Breast epithelium (tissue), 4 donors: ENCODE measurements around the gene CDK16. TPM values are rescaled to one million over a fixed set of nuclear protein-coding genes. Genes with fewer than 3 reads are reported as not detected.

Experiments used
- DNase-seq, 2 donors: peaks; one replicate each; pipeline ENCODE4 v3.0.0-alpha.2; 2019; ENCODE audit warnings: low spot score in 2 of 2
- H3K27ac ChIP-seq, 2 donors: fragments of 200-600 bp; sonication (generic) in 1 of 2; one replicate each; pipeline ENCODE4 v1.5.1; 2016 to 2019; ENCODE audit warnings: mild to moderate bottlenecking in 1 of 2
- H3K27me3 ChIP-seq, 2 donors: fragments of 200-600 bp; sonication (generic) in 1 of 2; one replicate each; pipeline versions ENCODE4 v1.5.1 to v1.6.0; 2017 to 2019; ENCODE audit warnings: control low read depth in 1 of 2, mild to moderate bottlenecking in 1 of 2
- H3K36me3 ChIP-seq: fragments of 200-600 bp; one replicate; pipeline ENCODE4 v1.5.1; 2019
- H3K4me1 ChIP-seq, 2 donors: fragments of 200-600 bp; sonication (generic); one replicate each; pipeline ENCODE4 v1.5.1; 2016 to 2019; ENCODE audit warnings: control low read depth in 1 of 2
- H3K4me3 ChIP-seq, 3 donors: fragments of 200-600 bp; sonication (generic); 1 replicate in 2 of 3; 2 replicates in 1 of 3; pipeline ENCODE4 v1.5.1; 2016 to 2019; ENCODE audit warnings: mild to moderate bottlenecking in 3 of 3, moderate library complexity in 2 of 3
- H3K9me3 ChIP-seq, 2 donors: fragments of 200-600 bp; sonication (generic) in 1 of 2; one replicate each; pipeline ENCODE4 v1.5.1; 2016 to 2019; ENCODE audit warnings: control low read depth in 1 of 2
- CTCF ChIP-seq, 3 donors: fragments of 450-650 bp; IDR thresholded peaks; one replicate each; pipeline ENCODE4 v1.5.1; 2016 to 2017; ENCODE audit warnings: antibody characterized with exemption in 3 of 3, mild to moderate bottlenecking in 3 of 3, moderate library complexity in 3 of 3
- POLR2A ChIP-seq: fragments of 450-650 bp; IDR thresholded peaks from one replicate; pipeline ENCODE4 v1.6.1; 2016; ENCODE audit warnings: antibody characterized with exemption, mild to moderate bottlenecking, moderate library complexity
- POLR2AphosphoS5 ChIP-seq, 3 donors: sonication (generic); formaldehyde crosslinking; IDR thresholded peaks; one replicate each; pipeline ENCODE4 v1.6.1; 2017; ENCODE audit warnings: antibody characterized with exemption in 3 of 3
- intact Hi-C: fragments of 100-400 bp; cut with DNase I; formaldehyde crosslinking; loops from one replicate; pipeline ENCODE4 v1.15.1; 2023; ENCODE audit warnings: low total_unique reads
- total RNA-seq, 3 donors: library from RNA; depleted of rRNA; stranded (reverse); fragments of >200 nt; gene quantifications; one replicate each; pipeline ENCODE4 v1.1.0, GENCODE V29; 2016

CDK16 gene
- total RNA-seq, 3 donors from 2014 or later = 65.9 to 80.2 (median 73.1) TPM

- intact Hi-C loops = no loop called here
- Histone ChIP-seq H3K36me3 (no peaks in the 10 kb centered on the region), H3K27ac (no peak overlapping the region), H3K9me3 (no peaks in the 10 kb centered on the region), H3K27me3 (peaks cover 0 to 70% of the 10 kb centered on the region in 2 donors), H3K4me1 (no peaks in the 10 kb centered on the region), H3K4me3 (no peak overlapping the region)
- TF ChIP-seq POLR2AphosphoS5 (IDR thresholded peaks at IDR 0.05) (no peak), POLR2A (no peak), CTCF (IDR thresholded peaks at IDR 0.05) (no peak)
- no peak for DNase-seq
Observed at GRCh38 chrX:47186096-47186740, 32.3 kb upstream of the CDK16 start.

- H3K36me3 ChIP-seq = no peaks in the 10 kb centered on the region
- H3K4me1 ChIP-seq = no peaks in the 10 kb centered on the region
- H3K27ac ChIP-seq = no peak overlapping the region
- TF ChIP-seq CTCF (IDR thresholded peaks at IDR 0.05) (no peak), POLR2A (no peak), POLR2AphosphoS5 (IDR thresholded peaks at IDR 0.05) (no peak)
- intact Hi-C loops = no loop called here
- no peaks in the 10 kb centered on the region for H3K9me3 ChIP-seq
- DNase-seq = no peak
- no peak overlapping the region for H3K4me3 ChIP-seq
- peaks cover 0 to 60% of the 10 kb centered on the region in 2 donors for H3K27me3 ChIP-seq
Observed at GRCh38 chrX:47187106-47187677, 31.3 kb upstream of the CDK16 start.

- Histone ChIP-seq H3K4me1 (peaks cover 0 to 4% of the 10 kb centered on the region in 2 donors), H3K4me3 (no peak overlapping the region), H3K27ac (no peak overlapping the region), H3K36me3 (no peaks in the 10 kb centered on the region), H3K27me3 (peaks cover 0 to 35% of the 10 kb centered on the region in 2 donors), H3K9me3 (no peaks in the 10 kb centered on the region)
- TF ChIP-seq POLR2AphosphoS5 (IDR thresholded peaks at IDR 0.05) (no peak), CTCF (IDR thresholded peaks at IDR 0.05) (no peak), POLR2A (no peak)
- no peak for DNase-seq
- intact Hi-C loops = no loop called here
Observed at GRCh38 chrX:47189906-47190305, 28.6 kb upstream of the CDK16 start.

- H3K4me1 ChIP-seq = peaks cover 0 to 9% of the 10 kb centered on the region in 2 donors
- peak overlapping the region; percentile 22 to 36 for H3K27ac ChIP-seq
- peak; percentile 78 to 79 for DNase-seq
- H3K9me3 ChIP-seq = no peaks in the 10 kb centered on the region
- intact Hi-C loops = no loop called here
- TF ChIP-seq POLR2AphosphoS5 (IDR thresholded peaks at IDR 0.05) (peak; percentile 27 to 45 (median 42)), POLR2A (no peak)
- peak overlapping the region; percentile 50 to 72 (median 57) for H3K4me3 ChIP-seq
- no peaks in the 10 kb centered on the region for H3K36me3 ChIP-seq
- H3K27me3 ChIP-seq = peaks cover 0 to 28% of the 10 kb centered on the region in 2 donors
Observed at GRCh38 chrX:47190445-47191269, 27.8 kb upstream of the CDK16 start.

GRCh38 chrX:47191331-47191730, 27.1 kb upstream of the CDK16 start:
- no peaks in the 10 kb centered on the region for H3K9me3 ChIP-seq
- peak overlapping the region; percentile 22 to 36 for H3K27ac ChIP-seq
- DNase-seq = no peak
- peaks cover 0 to 22% of the 10 kb centered on the region in 2 donors for H3K27me3 ChIP-seq
- peak overlapping the region; percentile 50 to 72 (median 57) for H3K4me3 ChIP-seq
- TF ChIP-seq CTCF (IDR thresholded peaks at IDR 0.05) = no peak
- no peak for TF ChIP-seq POLR2A
- no peak for TF ChIP-seq POLR2AphosphoS5 (IDR thresholded peaks at IDR 0.05)
- peaks cover 0 to 15% of the 10 kb centered on the region in 2 donors for H3K4me1 ChIP-seq
- intact Hi-C loops = no loop called here
- no peaks in the 10 kb centered on the region for H3K36me3 ChIP-seq
